Fibroblast of peridontal ligament (primary cell): Measurements from ENCODE around the gene LSM7.
A peak's percentile ranks its signal among the peaks of the same experiment; 100 is the strongest.

Source experiments
- DNase-seq: peaks from one replicate; pipeline ENCODE4 v3.0.0-alpha.2; 2010; ENCODE audit errors: extremely low read depth

The LSM7 gene

DNA sequence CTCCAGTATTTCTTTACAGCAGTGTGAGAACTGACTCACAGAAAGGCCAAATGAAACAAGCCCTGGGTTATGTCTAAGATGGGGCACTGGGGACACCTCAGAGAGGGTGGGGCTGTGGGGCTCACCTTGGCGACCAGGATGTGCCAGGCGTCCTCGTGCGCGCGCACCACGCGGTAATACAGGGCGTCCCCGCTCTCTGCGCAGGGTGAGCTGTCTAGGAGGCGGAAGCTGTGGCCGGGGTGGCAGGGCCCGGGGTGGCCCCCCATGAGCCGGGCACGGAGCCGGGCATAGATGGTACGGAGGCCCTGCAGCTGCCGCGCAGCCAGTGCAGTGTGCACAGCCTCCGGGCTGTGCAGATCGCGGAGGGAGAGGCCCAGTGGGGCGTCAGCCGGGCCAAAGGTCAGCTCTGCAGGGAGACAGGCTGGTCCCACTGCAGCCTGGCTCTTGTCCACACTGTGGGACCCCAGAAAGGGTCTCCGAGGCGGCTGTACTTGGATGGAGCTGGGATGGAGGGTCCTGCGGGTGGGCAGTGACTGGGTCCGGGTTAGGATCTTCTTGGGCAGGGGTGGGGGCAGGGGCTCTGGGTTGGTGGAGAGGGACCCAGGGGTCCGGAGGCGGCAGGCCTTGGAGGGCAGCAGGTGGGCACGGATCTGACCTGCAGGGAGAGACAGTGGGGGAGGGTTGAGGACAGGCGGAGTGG lies 49.8 kb downstream of the LSM7 start:
- DNase-seq = no peak

- DNase-seq = no peak
These were observed 51.2 kb downstream of the LSM7 start for GRCh38 chr19:2277138-2277537.

- DNase-seq = no peak
These were observed 51.9 kb downstream of the LSM7 start for GRCh38 chr19:2276429-2276986.

DNA sequence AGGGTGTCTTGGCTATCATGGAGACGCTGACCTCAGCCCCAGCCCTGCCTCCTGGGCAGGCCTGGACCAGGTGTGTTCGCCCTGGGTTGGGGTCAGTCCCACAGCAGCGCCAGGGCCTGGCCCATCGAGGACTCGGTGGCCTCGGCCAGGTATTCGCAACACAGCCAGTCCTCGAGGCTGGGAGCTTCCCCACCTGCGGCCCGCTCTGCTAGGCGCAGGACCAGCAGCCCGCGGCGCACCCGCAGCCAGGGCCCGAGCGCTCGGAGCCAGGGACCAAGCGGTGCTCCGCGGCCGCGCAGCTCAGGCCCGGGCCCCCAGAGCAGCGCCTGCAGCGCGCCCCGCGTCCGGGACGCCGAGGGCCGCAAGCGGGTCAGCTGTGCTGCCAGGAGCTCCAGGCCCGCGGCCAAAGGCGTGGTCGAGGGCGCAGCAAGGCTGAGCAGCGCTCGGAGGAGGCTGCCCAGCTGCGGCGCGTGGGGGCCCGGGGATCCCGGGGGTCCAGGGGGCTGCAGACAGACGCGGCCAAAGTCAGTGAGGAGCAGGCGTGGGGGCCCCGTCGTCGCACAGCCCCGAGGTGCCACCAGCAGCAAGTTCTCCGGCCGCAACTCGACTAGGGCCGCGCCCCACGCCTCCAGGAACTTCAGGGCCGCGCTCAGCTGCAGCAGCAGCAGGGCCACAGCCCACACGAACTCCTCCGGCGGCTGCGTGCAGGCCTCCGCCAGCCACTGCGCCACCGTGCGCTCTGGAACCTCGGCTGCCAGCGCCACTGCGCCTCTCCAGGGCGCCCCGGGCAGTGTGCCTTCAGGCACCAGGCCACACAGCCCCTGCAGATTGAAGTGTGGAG lies 52.6 kb downstream of the LSM7 start:
- DNase-seq = no peak

DNA sequence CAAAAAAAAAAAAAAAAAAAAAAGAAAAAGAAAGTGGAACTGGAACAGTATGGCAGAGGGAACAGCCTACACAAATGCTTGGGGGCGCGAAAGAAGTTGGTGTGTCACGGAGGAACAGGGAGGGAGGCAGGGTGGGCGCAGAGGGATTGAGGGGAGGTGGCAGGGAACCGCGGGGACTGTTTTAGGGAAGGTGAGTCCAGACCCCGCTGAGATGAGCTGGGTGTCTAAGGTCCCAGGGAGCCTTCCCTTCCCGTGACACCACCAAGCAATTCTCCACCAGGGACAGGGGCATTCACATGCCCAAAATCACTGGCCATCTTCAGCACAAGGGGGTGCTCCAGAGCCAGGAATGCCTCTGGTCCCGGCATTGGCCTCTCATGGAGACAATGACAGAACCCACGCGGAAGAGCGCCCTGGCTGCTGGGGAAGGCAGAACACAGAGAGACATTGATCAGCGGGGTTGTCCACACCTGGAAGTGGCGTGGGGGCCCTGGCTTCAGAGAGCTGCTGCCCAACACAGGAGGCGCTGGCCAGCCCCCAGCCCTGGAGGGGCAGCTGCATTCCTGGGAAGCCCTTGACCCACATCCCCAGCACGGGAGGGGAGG lies 53.4 kb downstream of the LSM7 start:
- DNase-seq = peak; percentile 50

- no peak for DNase-seq
These were observed 54.1 kb downstream of the LSM7 start for GRCh38 chr19:2274185-2274711.

DNA sequence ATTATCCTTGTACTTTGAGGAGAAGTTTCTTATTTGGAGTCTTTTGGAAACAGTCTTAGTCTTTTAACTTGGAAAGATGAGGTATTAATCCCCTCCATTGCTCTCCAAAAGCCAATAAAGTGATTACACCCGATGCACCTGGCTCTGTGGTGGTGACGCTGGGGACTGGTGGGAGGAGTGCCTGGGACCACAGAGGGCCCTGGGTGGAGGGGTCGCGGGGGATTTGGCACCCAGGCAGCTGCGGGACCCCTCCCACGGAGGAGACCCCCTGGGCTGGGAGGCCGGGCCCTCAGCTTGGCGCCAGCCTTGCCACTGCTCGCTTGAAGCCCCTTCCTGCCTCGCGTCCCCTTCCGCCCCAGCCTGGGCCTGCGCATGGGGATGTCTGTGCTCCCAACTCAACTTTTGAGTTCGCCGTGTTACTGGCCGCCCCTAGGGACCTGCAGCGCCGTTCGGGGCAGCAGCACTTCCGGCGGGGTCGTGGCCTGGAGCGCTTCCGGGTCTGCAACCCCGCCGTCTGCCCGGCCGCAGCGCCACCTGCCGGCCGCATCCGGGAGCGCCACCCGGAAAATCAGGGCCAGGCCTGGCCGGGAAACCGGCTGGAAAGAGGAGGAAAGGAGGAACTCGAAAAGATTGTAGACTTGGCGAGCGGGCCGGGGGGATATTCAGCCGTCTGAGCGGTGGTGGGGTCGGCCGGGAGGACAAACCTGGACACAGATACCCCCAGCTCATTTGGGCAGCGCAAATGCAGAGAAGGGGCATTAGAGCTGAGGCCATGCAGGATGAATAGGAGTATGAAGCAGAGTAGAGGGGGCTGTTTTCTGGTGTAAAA lies 54.8 kb downstream of the LSM7 start:
- peak; percentile 53 for DNase-seq
